H9 (cell line): ENCODE results near the gene SRGAP2C. TPM values are rescaled to one million over a fixed set of nuclear protein-coding genes. Genes with fewer than 3 reads are reported as not detected.

Experiments used
- DNase-seq: peaks from one replicate; pipeline ENCODE4 v3.0.0-alpha.2; 2017
- H2AFZ ChIP-seq: one replicate; pipeline ENCODE4 v1.6.1; 2013; ENCODE audit warnings: mild to moderate bottlenecking, low read length, control low read depth, moderate library complexity
- H2AK5ac ChIP-seq: 2 replicates; pipeline ENCODE4 v1.6.1; 2013; ENCODE audit warnings: low read length, control low read depth, mixed read lengths; ENCODE audit not compliant: insufficient read length
- H2BK120ac ChIP-seq: one replicate; pipeline ENCODE4 v1.6.1; 2013; ENCODE audit warnings: low read depth, mild to moderate bottlenecking, low read length, control low read depth, inconsistent platforms; ENCODE audit not compliant: poor library complexity, severe bottlenecking
- H2BK12ac ChIP-seq: 2 replicates; pipeline ENCODE4 v1.6.1; 2013; ENCODE audit warnings: low read length, control low read depth, mixed read lengths, low read depth; ENCODE audit not compliant: insufficient read length
- H2BK15ac ChIP-seq: 2 replicates; pipeline ENCODE4 v1.6.1; 2013; ENCODE audit warnings: low read depth, low read length, control low read depth
- H2BK20ac ChIP-seq: one replicate; pipeline ENCODE4 v1.6.1; 2013; ENCODE audit warnings: low read depth, mild to moderate bottlenecking, low read length, control low read depth, inconsistent platforms; ENCODE audit not compliant: poor library complexity, severe bottlenecking
- H2BK5ac ChIP-seq: 2 replicates; pipeline ENCODE4 v1.6.1; 2013; ENCODE audit warnings: low read length, control low read depth, mixed read lengths; ENCODE audit not compliant: insufficient read length
- H3K14ac ChIP-seq: 2 replicates; pipeline ENCODE4 v1.6.1; 2013; ENCODE audit warnings: low read length, control low read depth; ENCODE audit not compliant: insufficient read depth
- H3K18ac ChIP-seq: 2 replicates; pipeline ENCODE4 v1.6.1; 2013; ENCODE audit warnings: low read depth, mild to moderate bottlenecking, mixed read lengths, low read length, control low read depth; ENCODE audit not compliant: insufficient read length
- H3K23ac ChIP-seq: 2 replicates; pipeline ENCODE4 v1.6.1; 2013; ENCODE audit warnings: low read length, control low read depth, mixed read lengths, low read depth; ENCODE audit not compliant: insufficient read length
- H3K23me2 ChIP-seq: 2 replicates; pipeline ENCODE4 v1.6.1; 2013; ENCODE audit warnings: low read depth, mild to moderate bottlenecking, mixed read lengths, low read length, control low read depth; ENCODE audit not compliant: insufficient read length, poor library complexity, severe bottlenecking
- H3K27ac ChIP-seq: 2 replicates; pipeline ENCODE4 v1.5.1; 2013; ENCODE audit warnings: low read length, control low read depth, mixed read lengths, low read depth; ENCODE audit not compliant: insufficient read length
- H3K27me3 ChIP-seq: 2 replicates; pipeline ENCODE4 v1.6.1; 2013; ENCODE audit warnings: low read length, control low read depth, inconsistent platforms; ENCODE audit not compliant: insufficient read depth
- H3K4ac ChIP-seq: 2 replicates; pipeline ENCODE4 v1.6.1; 2013; ENCODE audit warnings: low read depth, mild to moderate bottlenecking, control low read depth, inconsistent platforms, low read length, moderate library complexity
- H3K4me1 ChIP-seq: 2 replicates; pipeline ENCODE4 v1.6.1; 2013; ENCODE audit warnings: low read length, control low read depth, inconsistent platforms; ENCODE audit not compliant: insufficient read depth
- H3K4me2 ChIP-seq: 2 replicates; pipeline ENCODE4 v1.6.1; 2013; ENCODE audit warnings: low read length, control low read depth, mixed read lengths; ENCODE audit not compliant: insufficient read length, insufficient read depth
- H3K56ac ChIP-seq: 2 replicates; pipeline ENCODE4 v1.6.1; 2013; ENCODE audit warnings: low read depth, mild to moderate bottlenecking, mixed read lengths, low read length, control low read depth; ENCODE audit not compliant: insufficient read length
- H3K79me1 ChIP-seq: 2 replicates; pipeline ENCODE4 v1.6.1; 2013; ENCODE audit warnings: low read depth, mild to moderate bottlenecking, moderate library complexity, low read length, control low read depth, inconsistent platforms; ENCODE audit not compliant: insufficient read depth, poor library complexity, severe bottlenecking
- H3K79me2 ChIP-seq: 2 replicates; pipeline ENCODE4 v1.6.1; 2013; ENCODE audit warnings: low read length, control low read depth, inconsistent platforms; ENCODE audit not compliant: insufficient read depth
- H3K9ac ChIP-seq: 2 replicates; pipeline ENCODE4 v1.6.1; 2013; ENCODE audit warnings: low read length, control low read depth, mixed read lengths; ENCODE audit not compliant: insufficient read length; ENCODE audit errors: extremely low read depth
- H3K9me3 ChIP-seq: one replicate; pipeline ENCODE4 v1.6.1; 2013; ENCODE audit warnings: low read depth, low read length, inconsistent platforms; ENCODE audit not compliant: control insufficient read depth
- H3T11ph ChIP-seq: one replicate; pipeline ENCODE4 v1.6.1; 2013; ENCODE audit warnings: mild to moderate bottlenecking, low read length, control low read depth, inconsistent platforms
- H4K20me1 ChIP-seq: one replicate; pipeline ENCODE4 v1.6.1; 2013; ENCODE audit not compliant: control insufficient read depth, insufficient read length, insufficient read depth
- H4K5ac ChIP-seq: 2 replicates; pipeline ENCODE4 v1.6.1; 2013; ENCODE audit warnings: low read depth, mild to moderate bottlenecking, mixed read lengths, low read length, control low read depth; ENCODE audit not compliant: insufficient read length
- H4K8ac ChIP-seq: replicated peaks from 2 replicates; pipeline ENCODE4 v1.6.1; 2013; ENCODE audit warnings: low read length, control low read depth, mixed read lengths, low read depth; ENCODE audit not compliant: insufficient read length
- H4K91ac ChIP-seq: 2 replicates; pipeline ENCODE4 v1.6.1; 2013; ENCODE audit warnings: low read depth, mild to moderate bottlenecking, moderate library complexity, mixed read lengths, low read length, control low read depth; ENCODE audit not compliant: insufficient read length
- H3K27ac Mint-ChIP-seq, 3 experiments: 2 replicates in 2 of 3; 3 replicates in 1 of 3; pipeline ENCODE4 v1.8.0; 2020 to 2021; ENCODE audit warnings: mixed read lengths in 3 of 3, mild to moderate bottlenecking in 1 of 3, moderate library complexity in 1 of 3
- H3K27me3 Mint-ChIP-seq: 2 replicates; pipeline ENCODE4 v1.8.0; 2021; ENCODE audit warnings: low read depth, mild to moderate bottlenecking, moderate library complexity, mixed read lengths
- H3K36me3 Mint-ChIP-seq, 3 experiments: 2 replicates in 2 of 3; 3 replicates in 1 of 3; pipeline ENCODE4 v1.8.0; 2020 to 2021; ENCODE audit warnings: low read depth in 3 of 3, mixed read lengths in 3 of 3; ENCODE audit not compliant: insufficient read depth in 1 of 3
- H3K4me1 Mint-ChIP-seq, 2 experiments: 2 replicates each; pipeline ENCODE4 v1.8.0; 2020; ENCODE audit warnings: mixed read lengths in 2 of 2
- H3K4me3 Mint-ChIP-seq, 2 experiments: 2 replicates in 1 of 2; 3 replicates in 1 of 2; pipeline ENCODE4 v1.8.0; 2020 to 2021; ENCODE audit warnings: mild to moderate bottlenecking in 2 of 2, mixed read lengths in 2 of 2, moderate library complexity in 1 of 2
- H3K9me3 Mint-ChIP-seq, 2 experiments: 2 replicates in 1 of 2; 3 replicates in 1 of 2; pipeline ENCODE4 v1.8.0; 2020; ENCODE audit warnings: mild to moderate bottlenecking in 2 of 2, mixed read lengths in 2 of 2, moderate library complexity in 1 of 2
- CTCF ChIP-seq: fragments of 200-600 bp; sonication (generic); conservative IDR thresholded peaks from 3 replicates; pipeline ENCODE4 v1.8.0; 2021; ENCODE audit warnings: antibody characterized with exemption, mild to moderate bottlenecking
- WGBS: extraction: QIAGEN DNeasy Blood & Tissue Kit; methylation state at CpG from one replicate; pipeline ENCODE4 v1.1.7; 2013; ENCODE audit warnings: missing lambda C conversion rate, low lambda C conversion rate, mixed read lengths; ENCODE audit not compliant: insufficient read length; ENCODE audit errors: extremely low coverage; 5-methylcytosine and 5-hydroxymethylcytosine counted together
- total RNA-seq: library from RNA; stranded (reverse); gene quantifications from 2 replicates; pipeline ENCODE4 v1.2.1, GENCODE V29; 2021

SRGAP2C gene
- total RNA-seq, 1 experiment from 2014 or later, result 16.5 TPM

DNA sequence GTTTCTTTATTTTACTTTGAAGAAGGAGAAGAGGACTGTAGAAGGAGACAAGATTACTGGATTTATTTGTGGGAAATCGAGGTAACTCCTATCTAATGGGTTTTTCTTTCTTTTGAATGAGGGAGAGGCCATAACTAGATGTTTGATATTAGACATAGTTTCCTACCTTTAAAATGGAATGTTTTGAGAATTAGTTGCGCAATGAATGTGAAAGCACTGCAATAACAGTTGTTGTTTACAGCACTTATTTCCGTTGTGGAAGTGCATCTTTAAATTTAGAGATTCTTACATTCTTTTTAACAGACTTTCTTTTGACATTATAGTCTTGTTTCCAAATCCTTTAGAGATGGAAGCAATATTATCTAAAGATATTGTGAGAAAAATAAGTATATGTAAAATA, 229.0 kb downstream of the SRGAP2C start:
- Mint-ChIP-seq H3K27me3 (no peaks in the 10 kb centered on the region), H3K4me3 (no peak overlapping the region), H3K27ac (no peak overlapping the region), H3K9me3 (no peaks in the 10 kb centered on the region; a peak in 2 of 5 replicates), H3K4me1 (peaks cover 2 to 6% of the 10 kb centered on the region in 2 experiments), H3K36me3 (no peaks in the 10 kb centered on the region)
- Histone ChIP-seq H2AFZ (no peak overlapping the region), H2BK12ac (no peak overlapping the region), H2BK120ac (no peak overlapping the region), H3T11ph (no peak overlapping the region), H3K27me3 (no peaks in the 10 kb centered on the region), H3K4ac (no peak overlapping the region), H2AK5ac (no peak overlapping the region), H2BK20ac (no peak overlapping the region), H4K20me1 (no peaks in the 10 kb centered on the region), H3K23ac (no peak overlapping the region), H2BK15ac (no peak overlapping the region), H4K91ac (no peak overlapping the region), H3K9me3 (no peaks in the 10 kb centered on the region), H3K27ac (no peak overlapping the region), H2BK5ac (no peak overlapping the region), H4K5ac (no peak overlapping the region), H4K8ac (no peak overlapping the region), H3K79me2 (no peaks in the 10 kb centered on the region), H3K79me1 (no peaks in the 10 kb centered on the region), H3K23me2 (no peaks in the 10 kb centered on the region), H3K18ac (no peak overlapping the region), H3K4me2 (no peak overlapping the region), H3K9ac (no peak overlapping the region), H3K4me1 (no peaks in the 10 kb centered on the region), H3K56ac (no peak overlapping the region), H3K14ac (no peak overlapping the region)
- DNase-seq, result no peak
- TF ChIP-seq CTCF, result no peak
- no CpG with 5 or more reads among the region's 3 CpGs for WGBS
